GM12878 (cell line): Measurements from ENCODE around the gene CFAP20. TPM values are rescaled to one million over a fixed set of nuclear protein-coding genes. Genes with fewer than 3 reads are reported as not detected.

Experiments
- ATAC-seq: fragments of 200-7000 bp; cut with Tn5 transposase; 3 replicates; pipeline ENCODE4 v1.9.1; 2020; ENCODE audit warnings: mild to moderate bottlenecking, moderate library complexity
- BruUV-seq: library from RNA; stranded (reverse); fragments of 400-500 nt; replicated peaks from 2 replicates; lab custom pipeline; 2021; lab: Mats Ljungman, UMichigan
- CTCF ChIA-PET: fragments of 300-600 bp; sonication (Branson Sonifier 250); formaldehyde crosslinking; extraction: SDS; loops from one replicate; lab custom pipeline; 2021; ENCODE audit warnings: inconsistent platforms; lab: Yijun Ruan, JAX
- POLR2A ChIA-PET: fragments of 350-600 bp; formaldehyde crosslinking; extraction: SDS; loops from one replicate; lab custom pipeline; 2021; ENCODE audit warnings: inconsistent platforms; lab: Charles Lee
- RAD21 ChIA-PET: fragments of 300-600 bp; sonication (Branson Sonifier 250); formaldehyde crosslinking; loops from one replicate; lab custom pipeline; 2023; ENCODE audit warnings: antibody characterized with exemption; ENCODE audit not compliant: unreplicated experiment; lab: Charles Lee
- SMC1A ChIA-PET: fragments of 300-600 bp; sonication (Branson Sonifier 250); formaldehyde crosslinking; loops from one replicate; lab custom pipeline; 2023; ENCODE audit not compliant: unreplicated experiment, uncharacterized antibody; lab: Charles Lee
- DNase-seq: peaks from one replicate; pipeline ENCODE4 v3.0.0-alpha.2; 2011; ENCODE audit warnings: low read depth, low spot score
- FAIRE-seq: peaks from 3 replicates; lab custom pipeline; 2011; peaks lifted over from hg19 to GRCh38; lab: Jason Lieb, UNC
- H2AFZ ChIP-seq: 2 replicates; pipeline ENCODE4 v1.6.0; 2011; ENCODE audit warnings: low read depth, low read length, control low read depth; ENCODE audit not compliant: control insufficient read depth
- H3K27ac ChIP-seq: 2 replicates; pipeline ENCODE4 v1.5.1; 2011; ENCODE audit warnings: control low read depth; ENCODE audit not compliant: control insufficient read depth, insufficient read depth
- H3K27me3 ChIP-seq, 2 experiments: replicated peaks in 1 of 2; 2 replicates each; pipeline versions ENCODE4 v1.6.0 to v1.6.1; 2011; ENCODE audit warnings: low read length in 1 of 2; ENCODE audit not compliant: control insufficient read depth in 2 of 2, insufficient read depth in 2 of 2
- H3K36me3 ChIP-seq, 2 experiments: 2 replicates each; pipeline ENCODE4 v1.5.1; 2011; ENCODE audit warnings: low read length in 1 of 2; ENCODE audit not compliant: control insufficient read depth in 2 of 2, insufficient read depth in 2 of 2
- H3K4me1 ChIP-seq: 2 replicates; pipeline ENCODE4 v1.6.1; 2011; ENCODE audit warnings: mild to moderate bottlenecking, low read length, moderate library complexity, mixed read lengths; ENCODE audit not compliant: control insufficient read depth, insufficient read depth
- H3K4me2 ChIP-seq: 2 replicates; pipeline ENCODE4 v1.6.0; 2011; ENCODE audit warnings: control low read depth; ENCODE audit not compliant: control insufficient read depth, insufficient read depth
- H3K4me3 ChIP-seq: fragments of 200-600 bp; sonication (generic); 2 replicates; pipeline ENCODE4 v1.5.1; 2016
- H3K79me2 ChIP-seq: 2 replicates; pipeline ENCODE4 v1.6.0; 2011; ENCODE audit warnings: low read length; ENCODE audit not compliant: control insufficient read depth, insufficient read depth
- H3K9ac ChIP-seq: 2 replicates; pipeline ENCODE4 v1.8.0; 2011; ENCODE audit warnings: low read length, control low read depth, mixed read lengths; ENCODE audit not compliant: control insufficient read depth, insufficient read depth
- H3K9me3 ChIP-seq: replicated peaks from 3 replicates; pipeline ENCODE4 v1.5.1; 2011; ENCODE audit warnings: mild to moderate bottlenecking, low read length; ENCODE audit not compliant: control insufficient read depth, insufficient read depth
- H4K20me1 ChIP-seq: 2 replicates; pipeline ENCODE4 v1.6.0; 2011; ENCODE audit not compliant: control insufficient read depth, insufficient read depth
- ATF7 ChIP-seq: fragments of 450-650 bp; IDR thresholded peaks from 2 replicates; pipeline ENCODE4 v1.6.1; 2016; ENCODE audit warnings: low read depth, mild to moderate bottlenecking
- CREB1 ChIP-seq: IDR thresholded peaks from 2 replicates; pipeline ENCODE4 v1.6.1; 2012; ENCODE audit warnings: low read depth, mild to moderate bottlenecking, inconsistent platforms
- E2F4 ChIP-seq: IDR thresholded peaks from 2 replicates; pipeline ENCODE4 v1.6.1; 2012; ENCODE audit warnings: low read depth, low read length, improper control_type of control experiment
- E2F8 ChIP-seq: fragments of 450-650 bp; IDR thresholded peaks from 2 replicates; pipeline ENCODE4 v1.6.1; 2018; ENCODE audit warnings: mild to moderate bottlenecking, low read depth, moderate library complexity; ENCODE audit not compliant: partially characterized antibody
- EP300 ChIP-seq, 2 experiments: fragments of 150-350 bp in 1 of 2; IDR thresholded peaks; 2 replicates each; pipeline ENCODE4 v1.6.1; 2011 to 2012; ENCODE audit warnings: low read depth in 2 of 2, low read length in 2 of 2, borderline replicate concordance in 1 of 2, improper control_type of control experiment in 1 of 2, inconsistent platforms in 1 of 2; ENCODE audit not compliant: control insufficient read depth in 1 of 2
- IRF5 ChIP-seq: fragments of 450-650 bp; IDR thresholded peaks from 2 replicates; pipeline ENCODE4 v1.6.1; 2017; ENCODE audit warnings: borderline replicate concordance
- KDM1A ChIP-seq: fragments of 200-600 bp; sonication (generic); IDR thresholded peaks from 2 replicates; pipeline ENCODE4 v1.6.1; 2016; ENCODE audit warnings: borderline replicate concordance
- MTA2 ChIP-seq: fragments of 450-650 bp; IDR thresholded peaks from 2 replicates; pipeline ENCODE4 v1.6.1; 2016; ENCODE audit warnings: low read depth, mild to moderate bottlenecking, moderate library complexity
- ZNF24 ChIP-seq: fragments of 450-650 bp; IDR thresholded peaks from 2 replicates; pipeline ENCODE4 v1.6.1; 2017; ENCODE audit warnings: antibody characterized with exemption, mild to moderate bottlenecking
- WGBS: methylation state at CpG from one replicate; pipeline ENCODE4 v1.1.6; 2016; ENCODE audit warnings: low lambda C conversion rate; ENCODE audit not compliant: insufficient replicate concordance, insufficient coverage; ENCODE audit errors: missing lambda C conversion rate; 5-methylcytosine and 5-hydroxymethylcytosine counted together
- in situ Hi-C: fragments of 300-500 bp; cut with MboI; formaldehyde crosslinking; loops from 9 replicates; pipeline ENCODE4 v1.14.3; 2018; ENCODE audit warnings: mixed read lengths
- intact Hi-C: fragments of 100-400 bp; cut with micrococcal nuclease; formaldehyde crosslinking; loops from one replicate; pipeline ENCODE4 v1.14.2; 2022; ENCODE audit not compliant: unreplicated experiment
- polyA plus RNA-seq, 11 experiments: library from polyadenylated mRNA; depleted of rRNA in 4 of 11; unstranded in 6 of 11; stranded (reverse) in 5 of 11; fragments of >200 nt; fragmentation: Nextera tagmentation in 4 of 11; fragmentation: Illumina TruSeq in 1 of 11; extraction: Ambion mirVana in 4 of 11; extraction: Trizol in 1 of 11; gene quantifications; 1 replicate in 1 of 11; 2 replicates in 10 of 11; pipeline versions ENCODE4 v1.2.1 to v1.2.3, GENCODE V29; 2011 to 2016; ENCODE audit warnings: inconsistent platforms in 2 of 11, missing spikeins in 2 of 11, low read depth in 1 of 11
- total RNA-seq, 4 experiments: library from RNA; depleted of rRNA in 3 of 4; stranded (reverse); fragments of >200 nt in 3 of 4; fragmentation: Illumina TruSeq in 1 of 4; extraction: Trizol in 1 of 4; gene quantifications; 2 replicates each; pipeline versions ENCODE4 v1.2.1 to v1.2.3, GENCODE V29; 2013 to 2021
- TF ChIP-seq, protein P1 (sequence below): fragments of 450-650 bp; conservative IDR thresholded peaks from 2 replicates; pipeline ENCODE4 v1.6.1; 2017; ENCODE audit warnings: mild to moderate bottlenecking, moderate library complexity

CFAP20 gene
- total and polyA plus RNA-seq, 10 of the 15 experiments (the other 5 are each of a cell fraction or from before 2014, with no cell fraction given) = 10.9 to 61.7 (median 46.2) TPM

DNA sequence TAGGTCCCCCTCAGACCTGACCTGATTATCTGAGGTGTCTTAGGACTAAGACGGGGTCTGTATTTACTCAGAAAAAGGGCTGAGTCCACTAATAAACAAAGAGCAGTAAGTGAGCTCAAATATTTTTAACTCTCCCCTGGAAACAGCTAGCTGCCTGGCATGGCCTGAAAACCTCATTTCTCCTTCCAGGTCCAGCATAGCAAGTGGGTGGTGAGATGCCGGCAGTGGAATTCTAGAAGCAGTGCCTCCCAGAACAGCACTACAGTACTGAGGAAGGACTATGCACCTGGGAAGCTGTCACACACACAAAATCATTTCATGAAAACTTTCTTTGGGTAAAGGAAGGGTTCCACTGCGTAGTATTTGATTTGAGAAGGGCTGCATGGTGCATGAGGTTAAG is 29.5 kb upstream of the CFAP20 start:
- H3K4me2 ChIP-seq = no peak overlapping the region

More for the DNA sequence above, 29.5 kb upstream of the CFAP20 start:
- H3K9me3 ChIP-seq = no peaks in the 10 kb centered on the region
- FAIRE-seq = no peak
- no peak overlapping the region for H2AFZ ChIP-seq
- H3K4me3 ChIP-seq = no peak overlapping the region
- no peak for ATAC-seq
- H4K20me1 ChIP-seq = no peaks in the 10 kb centered on the region
- H3K27me3 ChIP-seq = no peaks in the 10 kb centered on the region
- TF ChIP-seq MTA2 (no peak), ATF7 (no peak), KDM1A (no peak), IRF5 (no peak), E2F4 (no peak), CREB1 (no peak), E2F8 (no peak), EP300 (IDR thresholded peaks at IDR 0.05; ENCODE audit: borderline replicate concordance in 1 of 2, control insufficient read depth in 1 of 2, low read depth in 2 of 2, low read length in 2 of 2) (no peak), ZNF24 (no peak)
- TF ChIP-seq, protein P1, sequence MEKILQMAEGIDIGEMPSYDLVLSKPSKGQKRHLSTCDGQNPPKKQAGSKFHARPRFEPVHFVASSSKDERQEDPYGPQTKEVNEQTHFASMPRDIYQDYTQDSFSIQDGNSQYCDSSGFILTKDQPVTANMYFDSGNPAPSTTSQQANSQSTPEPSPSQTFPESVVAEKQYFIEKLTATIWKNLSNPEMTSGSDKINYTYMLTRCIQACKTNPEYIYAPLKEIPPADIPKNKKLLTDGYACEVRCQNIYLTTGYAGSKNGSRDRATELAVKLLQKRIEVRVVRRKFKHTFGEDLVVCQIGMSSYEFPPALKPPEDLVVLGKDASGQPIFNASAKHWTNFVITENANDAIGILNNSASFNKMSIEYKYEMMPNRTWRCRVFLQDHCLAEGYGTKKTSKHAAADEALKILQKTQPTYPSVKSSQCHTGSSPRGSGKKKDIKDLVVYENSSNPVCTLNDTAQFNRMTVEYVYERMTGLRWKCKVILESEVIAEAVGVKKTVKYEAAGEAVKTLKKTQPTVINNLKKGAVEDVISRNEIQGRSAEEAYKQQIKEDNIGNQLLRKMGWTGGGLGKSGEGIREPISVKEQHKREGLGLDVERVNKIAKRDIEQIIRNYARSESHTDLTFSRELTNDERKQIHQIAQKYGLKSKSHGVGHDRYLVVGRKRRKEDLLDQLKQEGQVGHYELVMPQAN = no peak
- no peaks in the 10 kb centered on the region for H3K79me2 ChIP-seq
- ChIA-PET POLR2A (no interaction called here), RAD21 (no interaction called here), CTCF (no interaction called here), SMC1A (no interaction called here)
- in situ Hi-C loops = no loop called here
- H3K36me3 ChIP-seq = peaks cover 18 to 22% of the 10 kb centered on the region in 2 experiments; a peak in 3 of 4 replicates
- intact Hi-C loops = no loop called here
- no peak for DNase-seq
- H3K27ac ChIP-seq = no peak overlapping the region
- no peaks in the 10 kb centered on the region for H3K4me1 ChIP-seq
- BruUV-seq = no TSS peak
- H3K9ac ChIP-seq = no peak overlapping the region
- WGBS = 80% methylated on average over 3 of the region's 3 CpGs
